Panc1 (cell line): ENCODE measurements around the gene CDC23.

Source experiments
- CTCF ChIP-seq: fragments of 450-650 bp; IDR thresholded peaks from 2 replicates; pipeline ENCODE4 v1.5.1; 2017; ENCODE audit warnings: mild to moderate bottlenecking
- TCF7L2 ChIP-seq: IDR thresholded peaks from 2 replicates; pipeline ENCODE4 v1.6.1; 2011; ENCODE audit warnings: mild to moderate bottlenecking, low read depth, low read length, inconsistent platforms
- TF ChIP-seq, protein P1 (sequence below), 2 experiments: IDR thresholded peaks; 2 replicates each; pipeline ENCODE4 v1.6.1; 2011 to 2012; ENCODE audit warnings: low read depth in 2 of 2, control low read depth in 1 of 2, low read length in 1 of 2, mild to moderate bottlenecking in 1 of 2, moderate library complexity in 1 of 2; ENCODE audit not compliant: insufficient read depth in 1 of 2

DNA sequence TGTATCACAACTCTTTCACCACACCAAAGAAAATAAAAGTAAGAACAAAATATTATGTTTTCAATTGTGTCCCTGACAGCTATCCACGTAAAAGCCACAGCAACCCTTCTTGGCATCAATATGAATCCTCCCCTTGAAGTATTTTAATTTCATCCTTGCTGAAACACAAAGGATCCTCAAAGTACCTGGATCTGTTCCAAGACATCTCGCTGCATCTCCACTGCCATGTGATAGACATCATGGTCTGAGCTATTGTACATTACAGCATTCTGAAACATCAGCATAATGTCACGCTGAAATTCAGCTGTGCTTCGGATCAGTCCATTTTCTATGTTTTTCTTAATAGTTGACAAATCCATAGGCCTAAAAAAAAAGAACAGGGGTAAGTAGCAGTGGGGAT is 52.4 kb downstream of the CDC23 start:
- no peak for TF ChIP-seq CTCF
- TF ChIP-seq, protein P1, sequence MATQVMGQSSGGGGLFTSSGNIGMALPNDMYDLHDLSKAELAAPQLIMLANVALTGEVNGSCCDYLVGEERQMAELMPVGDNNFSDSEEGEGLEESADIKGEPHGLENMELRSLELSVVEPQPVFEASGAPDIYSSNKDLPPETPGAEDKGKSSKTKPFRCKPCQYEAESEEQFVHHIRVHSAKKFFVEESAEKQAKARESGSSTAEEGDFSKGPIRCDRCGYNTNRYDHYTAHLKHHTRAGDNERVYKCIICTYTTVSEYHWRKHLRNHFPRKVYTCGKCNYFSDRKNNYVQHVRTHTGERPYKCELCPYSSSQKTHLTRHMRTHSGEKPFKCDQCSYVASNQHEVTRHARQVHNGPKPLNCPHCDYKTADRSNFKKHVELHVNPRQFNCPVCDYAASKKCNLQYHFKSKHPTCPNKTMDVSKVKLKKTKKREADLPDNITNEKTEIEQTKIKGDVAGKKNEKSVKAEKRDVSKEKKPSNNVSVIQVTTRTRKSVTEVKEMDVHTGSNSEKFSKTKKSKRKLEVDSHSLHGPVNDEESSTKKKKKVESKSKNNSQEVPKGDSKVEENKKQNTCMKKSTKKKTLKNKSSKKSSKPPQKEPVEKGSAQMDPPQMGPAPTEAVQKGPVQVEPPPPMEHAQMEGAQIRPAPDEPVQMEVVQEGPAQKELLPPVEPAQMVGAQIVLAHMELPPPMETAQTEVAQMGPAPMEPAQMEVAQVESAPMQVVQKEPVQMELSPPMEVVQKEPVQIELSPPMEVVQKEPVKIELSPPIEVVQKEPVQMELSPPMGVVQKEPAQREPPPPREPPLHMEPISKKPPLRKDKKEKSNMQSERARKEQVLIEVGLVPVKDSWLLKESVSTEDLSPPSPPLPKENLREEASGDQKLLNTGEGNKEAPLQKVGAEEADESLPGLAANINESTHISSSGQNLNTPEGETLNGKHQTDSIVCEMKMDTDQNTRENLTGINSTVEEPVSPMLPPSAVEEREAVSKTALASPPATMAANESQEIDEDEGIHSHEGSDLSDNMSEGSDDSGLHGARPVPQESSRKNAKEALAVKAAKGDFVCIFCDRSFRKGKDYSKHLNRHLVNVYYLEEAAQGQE (IDR thresholded peaks at IDR 0.05; ENCODE audit: insufficient read depth in 1 of 2, low read depth in 2 of 2, low read length in 1 of 2), result no peak
- no peak for TF ChIP-seq TCF7L2
